ENCODE data around the gene PEX10.

DNA sequence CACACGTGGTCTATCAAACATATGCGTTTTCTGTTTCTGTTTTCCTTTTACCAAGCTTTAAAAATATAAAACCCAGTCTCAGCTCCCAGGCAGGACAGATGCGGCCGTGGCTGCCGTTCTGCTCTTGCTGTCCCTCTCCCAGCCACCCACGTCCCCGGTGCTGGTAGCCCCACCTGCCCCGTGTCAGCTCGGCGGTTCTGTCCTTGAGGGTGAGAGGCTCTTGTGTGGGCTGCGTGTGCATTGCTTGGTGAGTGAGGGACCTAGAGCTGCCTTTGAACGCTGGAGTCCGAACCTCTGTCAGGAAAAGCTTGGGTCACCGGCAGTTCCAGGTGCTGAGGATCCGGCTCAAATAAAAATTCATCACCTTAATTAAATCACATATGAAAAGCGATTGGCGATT, 16.3 kb downstream of the PEX10 start:
- no peak for TF ChIP-seq EZH2 (optimal IDR thresholded peaks at IDR 0.05; ENCODE audit: low read depth, low read length)
- TF ChIP-seq, protein P1, sequence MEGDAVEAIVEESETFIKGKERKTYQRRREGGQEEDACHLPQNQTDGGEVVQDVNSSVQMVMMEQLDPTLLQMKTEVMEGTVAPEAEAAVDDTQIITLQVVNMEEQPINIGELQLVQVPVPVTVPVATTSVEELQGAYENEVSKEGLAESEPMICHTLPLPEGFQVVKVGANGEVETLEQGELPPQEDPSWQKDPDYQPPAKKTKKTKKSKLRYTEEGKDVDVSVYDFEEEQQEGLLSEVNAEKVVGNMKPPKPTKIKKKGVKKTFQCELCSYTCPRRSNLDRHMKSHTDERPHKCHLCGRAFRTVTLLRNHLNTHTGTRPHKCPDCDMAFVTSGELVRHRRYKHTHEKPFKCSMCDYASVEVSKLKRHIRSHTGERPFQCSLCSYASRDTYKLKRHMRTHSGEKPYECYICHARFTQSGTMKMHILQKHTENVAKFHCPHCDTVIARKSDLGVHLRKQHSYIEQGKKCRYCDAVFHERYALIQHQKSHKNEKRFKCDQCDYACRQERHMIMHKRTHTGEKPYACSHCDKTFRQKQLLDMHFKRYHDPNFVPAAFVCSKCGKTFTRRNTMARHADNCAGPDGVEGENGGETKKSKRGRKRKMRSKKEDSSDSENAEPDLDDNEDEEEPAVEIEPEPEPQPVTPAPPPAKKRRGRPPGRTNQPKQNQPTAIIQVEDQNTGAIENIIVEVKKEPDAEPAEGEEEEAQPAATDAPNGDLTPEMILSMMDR (IDR thresholded peaks at IDR 0.05; ENCODE audit: low read length), result no peak
